C4-2B (cell line): ENCODE results near the gene MAP4.

Source experiments
- ZFX ChIP-seq: fragments of 450-650 bp; IDR thresholded peaks from 2 replicates; pipeline ENCODE4 v1.6.1; 2017
- TF ChIP-seq, protein P1 (sequence below): fragments of 450-650 bp; conservative IDR thresholded peaks from 2 replicates; pipeline ENCODE4 v1.5.1; 2017; ENCODE audit warnings: mild to moderate bottlenecking

GRCh38 chr3:47892286-47893040 is 123.8 kb downstream of the MAP4 start:
- TF ChIP-seq, protein P1, sequence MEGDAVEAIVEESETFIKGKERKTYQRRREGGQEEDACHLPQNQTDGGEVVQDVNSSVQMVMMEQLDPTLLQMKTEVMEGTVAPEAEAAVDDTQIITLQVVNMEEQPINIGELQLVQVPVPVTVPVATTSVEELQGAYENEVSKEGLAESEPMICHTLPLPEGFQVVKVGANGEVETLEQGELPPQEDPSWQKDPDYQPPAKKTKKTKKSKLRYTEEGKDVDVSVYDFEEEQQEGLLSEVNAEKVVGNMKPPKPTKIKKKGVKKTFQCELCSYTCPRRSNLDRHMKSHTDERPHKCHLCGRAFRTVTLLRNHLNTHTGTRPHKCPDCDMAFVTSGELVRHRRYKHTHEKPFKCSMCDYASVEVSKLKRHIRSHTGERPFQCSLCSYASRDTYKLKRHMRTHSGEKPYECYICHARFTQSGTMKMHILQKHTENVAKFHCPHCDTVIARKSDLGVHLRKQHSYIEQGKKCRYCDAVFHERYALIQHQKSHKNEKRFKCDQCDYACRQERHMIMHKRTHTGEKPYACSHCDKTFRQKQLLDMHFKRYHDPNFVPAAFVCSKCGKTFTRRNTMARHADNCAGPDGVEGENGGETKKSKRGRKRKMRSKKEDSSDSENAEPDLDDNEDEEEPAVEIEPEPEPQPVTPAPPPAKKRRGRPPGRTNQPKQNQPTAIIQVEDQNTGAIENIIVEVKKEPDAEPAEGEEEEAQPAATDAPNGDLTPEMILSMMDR, result no peak
- TF ChIP-seq ZFX, result no peak
